GM10847 (cell line): Measurements from ENCODE around the gene SGMS1.

Source experiments
- POLR2A ChIP-seq: IDR thresholded peaks from 2 replicates; pipeline ENCODE4 v1.6.1; 2011; ENCODE audit not compliant: insufficient read length; ENCODE audit errors: extremely low read depth

Gene SGMS1

DNA sequence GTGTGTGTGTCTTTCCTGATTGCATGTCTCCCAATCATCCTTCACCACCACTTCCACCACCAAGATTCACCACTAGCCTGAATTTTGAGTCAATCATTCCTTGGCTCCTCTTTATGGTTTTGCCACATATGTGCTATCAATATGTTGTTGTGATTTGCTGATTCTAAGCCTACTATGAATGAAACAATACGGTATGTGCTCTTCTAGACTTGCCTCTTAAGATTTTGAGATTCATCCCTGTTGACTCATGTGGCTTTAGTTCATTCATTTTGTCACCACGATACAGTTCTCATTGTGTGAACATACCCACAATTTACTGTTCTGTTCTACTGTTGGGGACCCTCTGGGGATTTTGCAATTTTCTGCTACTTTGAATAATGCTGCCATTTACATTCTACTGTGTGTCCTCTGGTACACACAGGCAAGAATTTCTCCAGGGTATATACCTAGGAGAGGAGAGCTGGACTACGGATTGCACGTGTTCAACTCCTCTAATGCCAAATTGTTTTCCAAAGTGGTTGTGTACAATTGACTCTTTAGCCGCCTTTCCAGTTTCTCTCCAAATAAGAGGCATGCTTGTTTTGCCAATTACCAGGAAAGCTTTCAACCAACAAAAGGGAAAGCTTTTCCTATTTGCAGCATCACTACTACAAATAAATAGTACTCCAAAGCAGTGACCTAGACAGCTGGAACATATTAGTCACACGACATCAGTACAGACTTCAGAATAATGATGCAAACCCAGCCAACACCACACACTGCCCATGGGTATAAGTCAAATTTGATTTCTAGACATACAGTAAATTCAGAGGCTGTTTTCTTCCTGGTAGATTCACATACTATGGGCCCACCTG lies 30.0 kb downstream of the SGMS1 start:
- TF ChIP-seq POLR2A: no peak

DNA sequence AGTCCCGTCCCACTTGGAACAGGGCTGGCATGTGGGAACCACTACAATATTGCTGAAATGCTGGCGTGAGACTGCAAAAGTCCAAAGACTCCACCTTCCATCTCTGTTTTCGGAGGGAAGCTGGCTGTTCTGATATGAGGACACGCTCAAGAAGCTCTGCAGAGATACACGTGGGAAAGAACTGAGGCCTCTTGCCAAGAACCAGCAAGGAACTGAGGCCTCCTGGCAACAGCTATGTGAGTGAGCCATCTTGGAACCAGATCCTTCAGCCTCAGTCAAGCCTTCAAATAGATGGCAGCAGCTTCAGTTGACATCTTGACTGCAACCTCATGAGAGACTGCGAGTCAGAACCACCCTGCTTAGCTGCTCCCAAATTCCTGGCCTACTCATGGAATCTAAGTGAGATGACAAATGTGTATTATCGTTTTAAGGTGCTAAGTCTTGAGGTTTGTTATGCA lies 30.8 kb downstream of the SGMS1 start:
- TF ChIP-seq POLR2A: no peak

DNA sequence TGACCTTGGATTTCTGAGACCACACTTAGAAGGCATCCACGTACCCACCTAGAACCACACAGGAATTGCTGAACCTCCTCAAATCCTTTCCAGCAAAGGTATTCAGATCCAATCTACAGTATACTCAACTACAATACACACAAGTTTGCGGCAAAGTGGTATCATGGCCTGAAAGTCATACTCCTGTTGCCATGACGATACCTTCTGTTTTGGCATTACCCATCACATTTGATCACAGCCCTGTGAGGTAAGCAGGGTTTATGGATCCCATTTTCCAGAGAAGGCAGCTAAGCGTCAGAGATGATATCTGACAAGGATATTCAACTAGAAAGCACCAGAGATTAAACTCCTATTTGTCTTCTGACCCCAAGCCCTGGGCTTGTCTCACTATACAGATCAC lies 32.8 kb downstream of the SGMS1 start:
- no peak for TF ChIP-seq POLR2A

DNA sequence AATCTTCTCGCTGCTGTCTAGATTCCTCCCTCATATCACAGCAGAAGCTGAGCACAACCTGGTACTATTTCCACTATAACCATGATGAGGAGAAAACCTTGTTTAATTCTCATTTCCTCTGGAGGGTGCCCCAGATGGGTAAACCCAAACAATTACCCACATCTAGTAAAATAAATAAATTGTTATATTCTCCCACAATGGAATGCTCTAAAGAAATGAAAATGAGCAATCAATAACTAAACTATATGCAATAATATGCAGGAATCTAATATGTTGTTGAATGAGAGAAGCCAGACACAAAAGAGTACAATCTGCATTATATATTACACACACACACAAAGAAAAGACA lies 37.0 kb downstream of the SGMS1 start:
- no peak for TF ChIP-seq POLR2A

DNA sequence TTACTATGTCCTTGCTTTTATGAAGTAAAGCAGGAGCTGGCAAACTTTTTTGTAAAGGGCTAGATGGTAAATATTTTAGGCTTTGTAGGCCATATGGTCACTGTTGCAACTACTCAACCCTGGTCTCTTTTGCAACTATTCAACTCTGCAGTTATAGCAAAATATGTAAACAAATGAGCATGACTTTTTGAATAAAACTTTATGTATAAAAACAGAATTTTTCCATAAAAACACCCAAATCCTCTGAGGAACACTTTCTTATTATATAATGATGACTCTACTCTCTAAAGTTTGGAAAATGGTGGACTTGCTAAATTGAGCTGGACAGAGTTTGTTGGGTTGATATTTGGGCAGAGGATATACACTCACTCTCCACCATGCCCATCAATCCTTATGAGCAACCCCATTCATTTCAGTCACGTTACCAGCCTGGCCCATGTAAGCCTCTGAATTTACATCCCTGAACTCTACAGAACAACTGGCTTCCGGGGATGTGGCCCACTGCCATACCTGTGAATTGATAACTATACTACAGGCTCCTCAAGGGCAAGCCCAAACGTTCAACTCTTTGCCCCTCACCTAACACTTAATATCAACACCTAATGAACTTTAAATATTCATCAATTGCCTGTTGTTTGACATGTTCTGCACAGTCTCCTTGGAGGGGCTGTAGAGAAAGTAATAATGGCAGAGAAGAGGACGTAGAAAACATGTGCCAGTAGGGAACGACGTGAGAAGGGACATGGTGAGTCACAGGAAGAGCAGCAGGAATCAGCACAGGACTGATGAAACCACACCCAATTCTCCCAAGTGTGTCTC lies 37.6 kb downstream of the SGMS1 start:
- no peak for TF ChIP-seq POLR2A

DNA sequence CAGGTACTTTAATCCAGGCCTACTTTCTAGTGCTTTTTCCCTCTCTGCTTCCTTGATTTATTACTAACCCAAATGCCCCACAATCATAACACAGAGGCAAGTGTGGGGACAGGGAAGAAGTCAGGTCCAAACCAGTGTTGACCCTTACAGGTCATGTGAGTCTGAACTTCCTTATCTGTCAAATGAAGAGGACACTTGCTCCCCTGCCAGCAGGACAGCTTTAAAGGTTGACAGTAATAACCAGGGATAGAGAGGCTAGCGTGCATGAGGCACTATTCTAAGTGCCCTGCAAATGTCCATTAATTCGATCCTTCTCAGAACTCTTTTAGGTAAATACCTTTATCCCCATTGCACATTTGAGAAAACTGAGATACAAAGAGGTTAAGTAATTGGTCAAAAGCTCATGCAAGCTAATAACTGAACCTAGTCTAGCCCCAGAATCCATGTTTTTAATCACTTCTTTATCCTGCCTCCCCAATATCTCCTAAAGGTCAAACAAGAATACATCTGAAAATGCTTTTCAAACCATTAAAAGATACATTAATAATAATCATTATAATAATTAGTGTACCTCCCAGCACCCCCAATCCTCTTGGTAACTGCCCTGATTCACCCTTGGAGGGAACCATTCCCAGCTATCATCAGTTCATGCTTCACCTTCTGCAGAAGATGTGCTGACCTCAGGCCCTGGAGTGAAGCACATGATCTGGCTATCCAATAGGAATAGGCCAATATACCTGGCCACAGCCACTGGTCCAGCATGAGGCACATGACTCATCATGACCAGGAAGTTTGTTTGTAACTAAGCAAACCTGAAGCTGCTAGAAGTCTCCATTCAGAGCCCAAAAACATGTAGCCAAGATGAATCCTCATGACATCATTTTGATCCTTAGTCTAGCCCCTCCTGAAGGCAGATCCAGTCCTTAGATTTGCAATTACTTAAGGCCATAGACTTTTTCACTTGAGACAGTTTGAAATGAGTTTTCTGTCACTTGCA lies 40.7 kb downstream of the SGMS1 start:
- no peak for TF ChIP-seq POLR2A

DNA sequence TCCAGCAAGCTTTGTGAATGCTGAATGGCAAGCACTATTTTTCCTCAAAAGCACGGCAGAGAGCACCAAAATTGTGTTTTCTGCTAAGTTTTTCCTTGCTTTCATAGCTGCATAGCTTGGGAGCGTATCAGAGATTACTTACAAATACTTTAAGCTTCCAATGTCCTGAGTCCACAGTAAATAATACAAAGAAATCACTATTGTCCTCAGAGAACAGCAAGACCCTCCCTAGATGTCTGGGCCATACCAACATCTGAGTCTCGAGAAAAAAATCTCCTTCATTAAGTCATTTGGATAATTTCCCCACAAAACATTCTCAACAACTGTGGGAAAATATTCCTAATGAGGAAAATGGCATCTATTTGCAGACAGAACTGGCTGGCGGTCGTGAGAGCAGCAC lies 41.7 kb downstream of the SGMS1 start:
- no peak for TF ChIP-seq POLR2A

DNA sequence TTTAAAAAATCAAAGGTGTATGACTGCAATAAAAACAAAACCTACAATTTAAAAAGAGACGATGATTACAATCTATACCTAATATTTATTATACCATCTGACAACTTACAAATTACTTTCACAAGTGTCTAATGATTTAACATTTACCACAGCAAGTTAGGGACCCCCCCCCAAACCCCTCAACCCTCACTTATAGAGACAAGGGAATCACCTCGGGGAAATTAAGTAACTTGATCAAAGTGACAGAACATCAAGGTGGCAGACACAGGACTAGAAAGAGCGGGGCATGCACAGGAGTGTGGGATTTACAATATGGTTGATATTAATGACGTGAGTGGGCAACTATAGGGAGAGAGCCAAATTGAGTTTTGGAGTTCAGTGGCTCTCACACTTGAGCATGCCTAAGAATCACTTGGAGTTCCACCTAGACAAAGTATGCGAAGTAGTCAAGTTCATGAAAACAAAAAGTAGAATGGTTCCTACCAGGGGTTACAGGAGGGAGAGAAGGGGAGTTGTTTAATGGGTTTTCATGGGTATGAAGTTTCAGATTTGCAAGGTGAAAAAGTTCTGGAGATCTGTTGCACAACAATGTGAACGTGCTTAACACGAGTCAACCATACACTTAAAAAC lies 43.4 kb downstream of the SGMS1 start:
- TF ChIP-seq POLR2A: no peak

DNA sequence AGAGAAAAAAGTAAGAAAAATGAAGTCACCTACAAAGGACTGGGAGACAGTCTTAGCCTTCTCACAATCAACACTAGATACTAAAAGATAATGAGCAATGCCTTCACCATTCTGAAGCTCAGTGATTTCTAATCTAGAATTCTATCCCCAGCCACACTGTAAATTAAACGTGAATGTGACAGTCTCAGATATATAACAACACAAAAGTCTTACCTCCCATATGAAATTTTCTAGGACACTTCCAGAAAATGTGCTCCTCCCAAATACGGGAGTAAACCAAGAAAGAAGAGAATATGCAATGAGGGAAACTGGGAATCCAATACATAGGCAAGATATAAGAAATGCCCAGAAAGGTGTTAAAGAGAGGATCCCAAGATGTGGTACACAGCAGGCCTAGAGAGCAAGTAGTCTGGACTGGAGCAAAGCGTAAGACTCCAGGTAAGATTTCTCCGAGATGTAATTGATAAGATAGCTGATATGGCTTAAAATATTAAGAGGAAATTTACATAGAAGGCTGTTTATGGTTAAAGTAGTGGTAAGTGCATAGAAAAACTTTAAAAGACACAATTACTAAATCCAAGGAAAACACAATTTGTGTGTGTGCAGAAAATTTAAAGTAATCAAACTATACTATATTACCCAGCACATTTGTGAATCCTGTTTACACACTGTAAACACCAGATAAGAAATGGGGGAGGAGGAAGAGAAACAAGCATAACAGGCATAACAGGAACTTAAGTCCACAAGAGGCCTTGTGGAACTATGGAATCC lies 44.1 kb downstream of the SGMS1 start:
- no peak for TF ChIP-seq POLR2A

DNA sequence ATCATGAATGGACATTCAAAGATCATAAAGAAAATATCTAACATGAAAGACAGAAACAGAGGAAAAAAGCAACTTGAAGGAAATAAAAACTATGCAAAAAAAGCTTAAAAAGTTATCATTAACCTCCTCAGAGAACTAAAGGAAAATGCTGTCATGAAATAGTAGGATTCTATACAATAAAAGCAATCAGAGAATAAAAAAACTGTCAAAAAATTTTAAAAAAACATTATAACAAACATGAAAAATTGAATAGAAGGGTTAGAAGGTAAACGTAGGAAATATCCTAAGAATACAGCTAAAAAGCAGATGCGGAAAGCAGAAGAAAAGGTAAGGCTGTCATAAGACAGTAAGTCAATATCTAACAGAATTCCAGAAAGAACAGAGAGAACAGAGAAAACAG lies 44.8 kb downstream of the SGMS1 start:
- TF ChIP-seq POLR2A: no peak

DNA sequence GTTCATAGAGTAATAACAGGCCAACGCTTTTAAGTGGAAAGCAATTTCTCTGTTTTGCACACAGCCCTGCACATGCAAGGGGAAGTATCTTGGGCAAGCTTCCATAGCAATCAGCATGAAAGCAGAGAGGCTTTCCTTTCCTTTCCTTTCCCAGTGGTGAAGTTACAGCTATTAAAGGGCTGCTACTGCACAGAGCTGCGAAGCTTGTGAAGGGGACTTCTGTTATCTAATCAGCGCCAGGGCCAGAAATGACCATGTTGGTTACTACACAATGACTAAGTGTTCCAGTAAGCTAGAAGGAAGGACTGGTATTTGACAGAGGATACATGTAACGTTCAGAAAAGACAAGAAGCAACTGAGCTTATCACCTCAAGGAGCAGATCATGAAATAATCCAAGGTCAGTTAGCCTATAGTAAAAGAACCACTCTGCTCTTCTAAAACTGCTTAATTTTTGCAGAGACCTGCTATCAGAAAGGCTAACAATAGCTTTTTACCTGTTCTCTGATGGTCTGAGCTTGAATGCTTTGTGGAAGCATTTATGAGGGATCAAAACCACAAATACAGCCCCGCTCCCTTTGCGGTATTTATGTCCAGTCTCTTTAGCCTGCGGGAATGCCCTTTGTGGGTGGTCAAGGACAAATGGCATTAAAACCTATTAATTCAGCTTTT lies 45.9 kb downstream of the SGMS1 start:
- no peak for TF ChIP-seq POLR2A

DNA sequence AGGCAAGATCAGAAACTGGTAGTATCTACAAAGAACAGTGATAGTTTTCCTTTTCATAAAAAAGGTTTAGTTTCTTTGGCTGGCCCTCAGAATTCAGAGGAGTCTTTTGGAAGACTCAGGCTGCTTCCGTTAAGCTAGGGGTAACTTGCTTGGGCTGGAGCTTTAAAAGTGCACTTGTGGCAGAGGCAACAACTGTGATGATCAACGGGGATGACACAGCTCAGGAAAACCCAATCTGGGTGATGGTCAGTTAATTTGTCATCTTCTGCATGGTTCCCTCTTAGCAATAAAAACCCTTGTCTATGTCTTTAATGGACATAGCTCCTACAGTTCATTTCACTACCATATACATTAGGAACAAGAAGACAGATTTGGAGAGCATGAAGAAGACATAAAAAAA lies 46.7 kb downstream of the SGMS1 start:
- TF ChIP-seq POLR2A: no peak

DNA sequence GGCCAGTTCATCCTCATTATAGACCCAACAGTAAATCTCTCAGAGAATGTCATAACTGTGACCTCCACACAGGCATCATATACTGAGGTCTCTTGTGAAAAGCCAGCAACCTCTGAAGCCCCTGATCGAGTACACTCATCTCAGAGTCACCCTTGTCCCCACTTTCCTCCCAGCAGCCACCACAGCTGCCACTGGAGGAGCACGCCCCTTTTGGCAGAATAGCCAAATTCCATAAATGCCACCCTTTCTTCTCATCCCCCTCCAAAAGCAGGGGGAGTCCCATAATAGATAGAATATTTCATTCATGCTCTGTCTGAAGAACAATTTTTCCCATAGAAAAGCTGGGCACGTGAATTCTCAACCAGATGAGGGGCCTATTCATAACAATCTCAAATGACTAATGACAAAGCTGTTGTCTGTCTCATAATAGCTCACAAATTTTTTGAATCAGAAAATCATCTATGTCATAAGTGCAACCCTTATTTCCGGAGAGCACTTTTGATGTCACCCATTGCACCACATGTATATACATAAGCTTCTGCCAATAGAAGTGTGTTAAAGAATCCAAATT lies 47.4 kb downstream of the SGMS1 start:
- TF ChIP-seq POLR2A: no peak

DNA sequence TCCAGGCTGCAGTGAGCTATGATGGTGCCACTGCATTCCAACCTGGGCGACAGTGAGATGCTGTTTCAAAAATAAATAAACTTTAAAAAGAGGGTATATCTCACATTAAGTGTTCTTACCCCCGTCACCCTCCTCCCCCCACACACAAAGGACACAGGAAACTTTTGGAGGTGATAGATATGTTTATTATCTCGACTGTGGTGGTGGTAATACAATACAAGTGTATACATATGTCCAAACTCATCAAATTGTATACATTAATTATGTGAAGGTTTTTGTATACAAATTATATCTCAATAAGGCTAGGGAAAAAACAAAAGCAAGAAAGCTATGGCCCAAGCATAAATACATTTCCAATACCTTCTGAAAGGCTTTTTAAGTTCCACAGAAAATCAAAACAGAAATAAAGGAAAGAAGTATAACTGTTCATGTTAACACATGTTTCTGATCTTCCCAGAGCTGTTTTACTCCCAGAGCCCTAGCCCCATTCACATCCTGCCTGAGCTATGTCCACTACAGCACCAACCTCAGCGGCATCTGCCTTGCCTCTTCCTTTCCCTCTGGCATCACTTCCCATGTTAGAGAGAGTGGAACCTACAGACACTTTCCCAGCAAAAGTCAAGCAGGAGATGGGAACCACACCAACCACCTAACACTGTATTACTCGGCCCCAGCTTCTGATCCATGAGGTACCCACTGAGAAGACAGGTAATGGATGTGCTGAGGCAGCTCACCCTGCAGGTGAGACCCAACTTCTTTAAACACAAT lies 48.1 kb downstream of the SGMS1 start:
- TF ChIP-seq POLR2A: no peak
